ENCODE data around the gene CORO1C.

CORO1C gene

DNA sequence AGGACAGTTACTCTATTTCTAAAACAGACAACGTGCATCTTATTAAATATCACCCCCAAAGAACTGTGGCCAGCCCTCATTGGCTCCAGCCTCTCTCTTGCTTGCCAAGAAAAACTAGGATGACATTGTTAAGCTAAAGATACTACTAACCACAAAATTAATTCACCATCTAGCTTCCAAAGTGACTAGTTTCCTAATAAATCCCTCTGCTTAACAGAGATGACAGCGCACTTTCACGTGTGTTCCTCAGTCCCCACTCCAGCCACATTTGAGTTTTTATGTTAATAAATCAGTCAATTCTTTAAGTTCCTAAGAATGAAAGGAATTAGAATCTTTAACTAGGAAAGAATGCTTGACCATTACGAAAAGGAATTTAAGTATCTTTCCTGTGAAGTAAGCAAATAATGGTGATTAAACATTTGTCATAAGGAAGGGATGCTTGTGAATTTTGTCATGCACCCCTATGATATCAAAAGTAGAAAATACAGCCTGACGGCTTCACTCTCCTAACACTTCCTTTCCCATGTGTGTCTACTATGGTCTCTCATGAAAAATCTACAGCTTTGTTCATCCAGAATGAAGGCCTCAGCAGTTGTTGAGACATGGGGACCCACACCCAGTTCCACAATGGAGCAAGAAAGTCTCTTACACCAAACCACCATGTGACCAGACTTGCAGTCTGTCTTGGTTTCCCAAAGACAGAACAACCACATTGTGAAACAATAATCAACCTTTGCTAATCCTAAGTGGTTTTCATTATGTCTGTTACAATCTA is 8.1 kb downstream of the CORO1C start:
- H3K79me2 ChIP-seq (ENCODE audit: low read length), result peaks cover 88% of the 10 kb centered on the region
- H3K9me3 ChIP-seq (ENCODE audit: insufficient read depth, low read length), result no peaks in the 10 kb centered on the region
- H3K4me1 ChIP-seq (ENCODE audit: low read length), result peaks cover 24% of the 10 kb centered on the region
- H3K4me3 ChIP-seq (ENCODE audit: low read length), result no peak overlapping the region
- H2AFZ ChIP-seq (ENCODE audit: low read depth, low read length), result no peak overlapping the region
- H3K27me3 ChIP-seq (ENCODE audit: low read depth, low read length), result no peaks in the 10 kb centered on the region
- H3K4me2 ChIP-seq (ENCODE audit: low read length), result no peak overlapping the region
- TF ChIP-seq EZH2phosphoT487 (IDR thresholded peaks at IDR 0.05; ENCODE audit: low read depth), result no peak
- no peak for TF ChIP-seq CTCF (IDR thresholded peaks at IDR 0.05; ENCODE audit: low read depth, low read length)
- H3K27ac ChIP-seq (ENCODE audit: low read length), result no peak overlapping the region
- H3K36me3 ChIP-seq (replicated peaks; ENCODE audit: low read depth, low read length), result no peaks in the 10 kb centered on the region
- peaks cover 87% of the 10 kb centered on the region for H4K20me1 ChIP-seq (ENCODE audit: insufficient read depth, low read length)
- H3K9ac ChIP-seq (ENCODE audit: low read length), result no peak overlapping the region

DNA sequence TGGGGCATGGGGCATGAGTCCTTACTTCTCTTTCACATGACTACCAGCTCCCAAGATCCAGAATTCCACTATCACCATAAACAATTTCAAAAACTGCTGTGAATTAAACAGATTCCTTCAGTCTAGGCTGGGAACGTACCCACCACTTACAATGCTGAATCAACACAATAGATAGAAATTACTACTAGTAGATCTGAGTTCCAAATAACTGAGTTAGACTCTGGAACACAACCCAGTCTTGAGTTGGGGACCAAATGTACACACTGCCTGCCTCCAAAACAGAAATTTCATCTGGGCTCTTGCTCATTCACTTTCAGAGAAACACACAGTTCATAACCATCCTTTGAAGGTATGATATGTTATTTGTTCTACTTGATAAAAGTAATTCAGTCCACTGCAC is 8.9 kb downstream of the CORO1C start:
- no peak overlapping the region for H3K9ac ChIP-seq (ENCODE audit: low read length)
- H2AFZ ChIP-seq (ENCODE audit: low read depth, low read length), result no peak overlapping the region
- H3K9me3 ChIP-seq (ENCODE audit: insufficient read depth, low read length), result no peaks in the 10 kb centered on the region
- H3K4me2 ChIP-seq (ENCODE audit: low read length), result no peak overlapping the region
- H3K4me3 ChIP-seq (ENCODE audit: low read length), result no peak overlapping the region
- no peaks in the 10 kb centered on the region for H3K27me3 ChIP-seq (ENCODE audit: low read depth, low read length)
- H3K27ac ChIP-seq (ENCODE audit: low read length), result no peak overlapping the region
- peaks cover 24% of the 10 kb centered on the region for H3K4me1 ChIP-seq (ENCODE audit: low read length)
- H4K20me1 ChIP-seq (ENCODE audit: insufficient read depth, low read length), result peaks cover 81% of the 10 kb centered on the region
- no peaks in the 10 kb centered on the region for H3K36me3 ChIP-seq (replicated peaks; ENCODE audit: low read depth, low read length)
- peaks cover 83% of the 10 kb centered on the region for H3K79me2 ChIP-seq (ENCODE audit: low read length)
- TF ChIP-seq CTCF (IDR thresholded peaks at IDR 0.05; ENCODE audit: low read depth, low read length) (no peak), EZH2phosphoT487 (IDR thresholded peaks at IDR 0.05; ENCODE audit: low read depth) (no peak)

GRCh38 chr12:108721824-108722223 is 9.5 kb downstream of the CORO1C start:
- H4K20me1 ChIP-seq (ENCODE audit: insufficient read depth, low read length), result peaks cover 81% of the 10 kb centered on the region

More at GRCh38 chr12:108721824-108722223, 9.5 kb downstream of the CORO1C start:
- H2AFZ ChIP-seq (ENCODE audit: low read depth, low read length), result no peak overlapping the region
- H3K9ac ChIP-seq (ENCODE audit: low read length), result no peak overlapping the region
- peaks cover under 1% of the 10 kb centered on the region for H3K36me3 ChIP-seq (replicated peaks; ENCODE audit: low read depth, low read length)
- no peaks in the 10 kb centered on the region for H3K27me3 ChIP-seq (ENCODE audit: low read depth, low read length)
- no peak overlapping the region for H3K4me2 ChIP-seq (ENCODE audit: low read length)
- H3K79me2 ChIP-seq (ENCODE audit: low read length), result peaks cover 83% of the 10 kb centered on the region
- peaks cover 24% of the 10 kb centered on the region for H3K4me1 ChIP-seq (ENCODE audit: low read length)
- TF ChIP-seq EZH2phosphoT487 (IDR thresholded peaks at IDR 0.05; ENCODE audit: low read depth) (no peak), CTCF (IDR thresholded peaks at IDR 0.05; ENCODE audit: low read depth, low read length) (no peak)
- H3K27ac ChIP-seq (ENCODE audit: low read length), result no peak overlapping the region
- no peaks in the 10 kb centered on the region for H3K9me3 ChIP-seq (ENCODE audit: insufficient read depth, low read length)
- no peak overlapping the region for H3K4me3 ChIP-seq (ENCODE audit: low read length)
